HFFc6 (cell line): ENCODE measurements around the gene ARCN1. TPM values are rescaled to one million over a fixed set of nuclear protein-coding genes. Genes with fewer than 3 reads are reported as not detected.
"Not testable (repeated sequence)": the region's sequence is repeated elsewhere in the genome, so short reads cannot be mapped to it uniquely, and the experiment has no call there.

ENCODE experiments used
- DNase-seq: peaks from one replicate; pipeline ENCODE4 v3.0.0-alpha.2; 2018
- H3K27ac Mint-ChIP-seq: 2 replicates; pipeline ENCODE4 v1.8.0; 2020; ENCODE audit warnings: mild to moderate bottlenecking, mixed read lengths
- H3K27me3 Mint-ChIP-seq: 2 replicates; pipeline ENCODE4 v1.8.0; 2021; ENCODE audit warnings: mild to moderate bottlenecking, moderate library complexity, mixed read lengths; ENCODE audit not compliant: insufficient read depth
- H3K36me3 Mint-ChIP-seq: 2 replicates; pipeline ENCODE4 v1.8.0; 2021; ENCODE audit warnings: low read depth, mixed read lengths
- H3K4me1 Mint-ChIP-seq: 2 replicates; pipeline ENCODE4 v1.8.0; 2020; ENCODE audit warnings: low read depth, mixed read lengths
- H3K4me3 Mint-ChIP-seq: 2 replicates; pipeline ENCODE4 v1.8.0; 2020; ENCODE audit warnings: mild to moderate bottlenecking, moderate library complexity, mixed read lengths
- H3K9me3 Mint-ChIP-seq: 2 replicates; pipeline ENCODE4 v1.8.0; 2020; ENCODE audit warnings: mild to moderate bottlenecking, mixed read lengths
- CTCF ChIP-seq: fragments of 200-600 bp; sonication (generic); IDR thresholded peaks from 2 replicates; pipeline ENCODE4 v1.5.0; 2021; ENCODE audit warnings: antibody characterized with exemption, mild to moderate bottlenecking
- total RNA-seq, 6 experiments: library from RNA; stranded (reverse); fragmentation: NEBNext Ultra II Directional; extraction: Animal tissue kit (Norgen Biotek cat#: 25700); gene quantifications; 2 replicates in 1 of 6; 3 replicates in 5 of 6; pipeline ENCODE4 v1.2.3, GENCODE V29; 2021

The ARCN1 gene
- total RNA-seq, 6 experiments from 2014 or later, result 271 to 331 (median 319) TPM

GRCh38 chr11:118608360-118609227 is 36.4 kb downstream of the ARCN1 start:
- peak; percentile 90 for DNase-seq
- peaks cover 5% of the 10 kb centered on the region; the same call in 1 of the 2 replicates for H3K36me3 Mint-ChIP-seq
- peaks cover 76% of the 10 kb centered on the region for H3K4me1 Mint-ChIP-seq
- TF ChIP-seq CTCF, result no peak
- H3K9me3 Mint-ChIP-seq, result no peaks in the 10 kb centered on the region
- H3K27me3 Mint-ChIP-seq, result no peaks in the 10 kb centered on the region; the same call in 1 of the 2 replicates
- H3K4me3 Mint-ChIP-seq, result peak overlapping the region; percentile 84
- H3K27ac Mint-ChIP-seq, result peak overlapping the region; percentile 97

- peak overlapping the region; percentile 84 for H3K4me3 Mint-ChIP-seq
Measured at GRCh38 chr11:118609380-118610224, 37.4 kb downstream of the ARCN1 start.

GRCh38 chr11:118610225-118610772 is 38.1 kb downstream of the ARCN1 start:
- H3K27me3 Mint-ChIP-seq, result no peaks in the 10 kb centered on the region; the same call in 1 of the 2 replicates
- peaks cover 7% of the 10 kb centered on the region for H3K36me3 Mint-ChIP-seq
- TF ChIP-seq CTCF, result no peak
- H3K4me3 Mint-ChIP-seq, result peak overlapping the region; percentile 84
- DNase-seq, result no peak
- peaks cover 70% of the 10 kb centered on the region for H3K4me1 Mint-ChIP-seq
- peak overlapping the region; percentile 97 for H3K27ac Mint-ChIP-seq
- H3K9me3 Mint-ChIP-seq, result no peaks in the 10 kb centered on the region

More at GRCh38 chr11:118609380-118610224, 37.4 kb downstream of the ARCN1 start:
- Mint-ChIP-seq H3K27ac (peak overlapping the region; percentile 97), H3K36me3 (peaks cover 5% of the 10 kb centered on the region; the same call in 1 of the 2 replicates), H3K27me3 (no peaks in the 10 kb centered on the region; the same call in 1 of the 2 replicates), H3K4me1 (peaks cover 70% of the 10 kb centered on the region), H3K9me3 (no peaks in the 10 kb centered on the region)
- no peak for TF ChIP-seq CTCF
- DNase-seq, result peak; percentile 30

GRCh38 chr11:118610773-118611432 is 38.7 kb downstream of the ARCN1 start:
- H3K9me3 Mint-ChIP-seq, result no peaks in the 10 kb centered on the region
- peaks cover 70% of the 10 kb centered on the region for H3K4me1 Mint-ChIP-seq
- H3K27ac Mint-ChIP-seq, result peak overlapping the region; percentile 97
- H3K36me3 Mint-ChIP-seq, result peaks cover 12% of the 10 kb centered on the region
- DNase-seq, result peak; percentile 56
- H3K27me3 Mint-ChIP-seq, result no peaks in the 10 kb centered on the region; the same call in none of the 2 replicates
- peak; percentile 93 for TF ChIP-seq CTCF
- peak overlapping the region; percentile 84 for H3K4me3 Mint-ChIP-seq

GRCh38 chr11:118611433-118611795 is 39.2 kb downstream of the ARCN1 start:
- not testable (repeated sequence) for H3K27me3 Mint-ChIP-seq, DNase-seq, H3K9me3 Mint-ChIP-seq
- Mint-ChIP-seq H3K4me3 (peak overlapping the region; percentile 71), H3K4me1 (peaks cover 70% of the 10 kb centered on the region), H3K27ac (peak overlapping the region; percentile 66), H3K36me3 (peaks cover 17% of the 10 kb centered on the region)
